Measurements from ENCODE around the gene BIN2.

Gene BIN2

DNA sequence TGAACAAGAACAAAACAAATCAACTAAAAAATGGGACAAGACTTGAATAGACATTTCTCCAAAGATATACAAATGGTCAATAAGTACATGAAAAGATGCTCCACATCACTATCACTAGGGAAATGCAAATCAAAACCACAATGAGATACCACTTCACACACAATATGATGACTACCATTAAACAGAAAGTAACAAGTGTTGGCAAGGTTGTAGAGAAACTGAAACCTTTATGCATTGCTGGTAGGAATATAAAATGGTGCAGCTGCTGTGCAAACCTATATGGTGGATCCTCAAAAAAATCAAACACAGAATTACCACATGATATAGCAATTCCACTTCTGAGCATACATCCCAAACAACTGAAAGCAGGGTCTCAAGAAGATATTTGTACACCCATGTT is 59.0 kb downstream of the BIN2 start:
- Histone ChIP-seq H3K79me2 (ENCODE audit: low read length) (no peaks in the 10 kb centered on the region), H3K36me3 (replicated peaks; ENCODE audit: insufficient read depth, low read length) (no peaks in the 10 kb centered on the region), H3K9me2 (replicated peaks; ENCODE audit: insufficient read depth, low read length) (no peaks in the 10 kb centered on the region), H3K4me3 (ENCODE audit: low read length) (no peak overlapping the region), H4K20me1 (ENCODE audit: insufficient read depth, low read length) (no peaks in the 10 kb centered on the region), H3K4me2 (ENCODE audit: low read depth, low read length) (peak overlapping the region; percentile 35), H2AFZ (ENCODE audit: low read length) (no peak overlapping the region), H3K9me3 (replicated peaks; ENCODE audit: insufficient read depth, low read length) (no peaks in the 10 kb centered on the region), H3K27me3 (replicated peaks; ENCODE audit: insufficient read depth, low read length) (peaks cover 4% of the 10 kb centered on the region; the same call in 1 of the 2 replicates), H3F3A (ENCODE audit: insufficient read depth, low read length) (no peaks in the 10 kb centered on the region), H3K27ac (ENCODE audit: low read length) (no peak overlapping the region), H3K9ac (ENCODE audit: low read length) (no peak overlapping the region), H3K4me1 (ENCODE audit: low read length) (peaks cover 5% of the 10 kb centered on the region)
- TF ChIP-seq EZH2phosphoT487 (IDR thresholded peaks at IDR 0.05; ENCODE audit: low read length): no peak
- no peak for TF ChIP-seq EZH2 (optimal IDR thresholded peaks at IDR 0.05; ENCODE audit: low read depth, low read length)
- TF ChIP-seq, protein P1, sequence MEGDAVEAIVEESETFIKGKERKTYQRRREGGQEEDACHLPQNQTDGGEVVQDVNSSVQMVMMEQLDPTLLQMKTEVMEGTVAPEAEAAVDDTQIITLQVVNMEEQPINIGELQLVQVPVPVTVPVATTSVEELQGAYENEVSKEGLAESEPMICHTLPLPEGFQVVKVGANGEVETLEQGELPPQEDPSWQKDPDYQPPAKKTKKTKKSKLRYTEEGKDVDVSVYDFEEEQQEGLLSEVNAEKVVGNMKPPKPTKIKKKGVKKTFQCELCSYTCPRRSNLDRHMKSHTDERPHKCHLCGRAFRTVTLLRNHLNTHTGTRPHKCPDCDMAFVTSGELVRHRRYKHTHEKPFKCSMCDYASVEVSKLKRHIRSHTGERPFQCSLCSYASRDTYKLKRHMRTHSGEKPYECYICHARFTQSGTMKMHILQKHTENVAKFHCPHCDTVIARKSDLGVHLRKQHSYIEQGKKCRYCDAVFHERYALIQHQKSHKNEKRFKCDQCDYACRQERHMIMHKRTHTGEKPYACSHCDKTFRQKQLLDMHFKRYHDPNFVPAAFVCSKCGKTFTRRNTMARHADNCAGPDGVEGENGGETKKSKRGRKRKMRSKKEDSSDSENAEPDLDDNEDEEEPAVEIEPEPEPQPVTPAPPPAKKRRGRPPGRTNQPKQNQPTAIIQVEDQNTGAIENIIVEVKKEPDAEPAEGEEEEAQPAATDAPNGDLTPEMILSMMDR (IDR thresholded peaks at IDR 0.05; ENCODE audit: low read length): no peak
- peak; percentile 72 for DNase-seq

GRCh38 chr12:51264297-51264696 is 59.7 kb downstream of the BIN2 start:
- peaks cover 5% of the 10 kb centered on the region for H3K4me1 ChIP-seq (ENCODE audit: low read length)
- TF ChIP-seq, protein P1 (IDR thresholded peaks at IDR 0.05; ENCODE audit: low read length): no peak
- no peak for TF ChIP-seq EZH2phosphoT487 (IDR thresholded peaks at IDR 0.05; ENCODE audit: low read length)
- no peak for TF ChIP-seq EZH2 (optimal IDR thresholded peaks at IDR 0.05; ENCODE audit: low read depth, low read length)
- H3F3A ChIP-seq (ENCODE audit: insufficient read depth, low read length): no peaks in the 10 kb centered on the region
- no peak overlapping the region for H3K9ac ChIP-seq (ENCODE audit: low read length)
- H3K79me2 ChIP-seq (ENCODE audit: low read length): no peaks in the 10 kb centered on the region
- no peak overlapping the region for H3K4me3 ChIP-seq (ENCODE audit: low read length)
- H3K9me3 ChIP-seq (replicated peaks; ENCODE audit: insufficient read depth, low read length): no peaks in the 10 kb centered on the region
- H3K9me2 ChIP-seq (replicated peaks; ENCODE audit: insufficient read depth, low read length): no peaks in the 10 kb centered on the region
- peaks cover 4% of the 10 kb centered on the region; the same call in 1 of the 2 replicates for H3K27me3 ChIP-seq (replicated peaks; ENCODE audit: insufficient read depth, low read length)
- H2AFZ ChIP-seq (ENCODE audit: low read length): no peak overlapping the region
- no peak for DNase-seq
- H3K4me2 ChIP-seq (ENCODE audit: low read depth, low read length): no peak overlapping the region
- no peaks in the 10 kb centered on the region for H3K36me3 ChIP-seq (replicated peaks; ENCODE audit: insufficient read depth, low read length)
- no peaks in the 10 kb centered on the region for H4K20me1 ChIP-seq (ENCODE audit: insufficient read depth, low read length)
- no peak overlapping the region for H3K27ac ChIP-seq (ENCODE audit: low read length)

- Histone ChIP-seq H3K9ac (ENCODE audit: low read length) (no peak overlapping the region), H3K27me3 (replicated peaks; ENCODE audit: insufficient read depth, low read length) (no peaks in the 10 kb centered on the region), H3K79me2 (ENCODE audit: low read length) (no peaks in the 10 kb centered on the region), H3K4me2 (ENCODE audit: low read depth, low read length) (no peak overlapping the region), H3K9me2 (replicated peaks; ENCODE audit: insufficient read depth, low read length) (no peaks in the 10 kb centered on the region), H3K4me1 (ENCODE audit: low read length) (peaks cover 5% of the 10 kb centered on the region), H2AFZ (ENCODE audit: low read length) (no peak overlapping the region), H3K27ac (ENCODE audit: low read length) (no peak overlapping the region), H3F3A (ENCODE audit: insufficient read depth, low read length) (no peaks in the 10 kb centered on the region), H4K20me1 (ENCODE audit: insufficient read depth, low read length) (no peaks in the 10 kb centered on the region), H3K36me3 (replicated peaks; ENCODE audit: insufficient read depth, low read length) (no peaks in the 10 kb centered on the region), H3K9me3 (replicated peaks; ENCODE audit: insufficient read depth, low read length) (no peaks in the 10 kb centered on the region), H3K4me3 (ENCODE audit: low read length) (no peak overlapping the region)
- TF ChIP-seq, protein P1 (IDR thresholded peaks at IDR 0.05; ENCODE audit: low read length): no peak
- TF ChIP-seq EZH2phosphoT487 (IDR thresholded peaks at IDR 0.05; ENCODE audit: low read length): no peak
- TF ChIP-seq EZH2 (optimal IDR thresholded peaks at IDR 0.05; ENCODE audit: low read depth, low read length): no peak
- no peak for DNase-seq
Measured at GRCh38 chr12:51263341-51263740, 60.6 kb downstream of the BIN2 start.

Data from MM.1S (cell line).